Amygdala (tissue), 56 donors: ENCODE data around the gene PSMB5.
"Not testable (repeated sequence)": the region's sequence is repeated elsewhere in the genome, so short reads cannot be mapped to it uniquely, and the experiment has no call there.

Experiments
- DNase-seq, 56 donors: peaks; one replicate each; lab custom pipeline; 2025; lab: John Stamatoyannopoulos, UW

PSMB5 gene

GRCh38 chr14:23020143-23021128 is 14.3 kb downstream of the PSMB5 start:
- no peak for DNase-seq

DNA sequence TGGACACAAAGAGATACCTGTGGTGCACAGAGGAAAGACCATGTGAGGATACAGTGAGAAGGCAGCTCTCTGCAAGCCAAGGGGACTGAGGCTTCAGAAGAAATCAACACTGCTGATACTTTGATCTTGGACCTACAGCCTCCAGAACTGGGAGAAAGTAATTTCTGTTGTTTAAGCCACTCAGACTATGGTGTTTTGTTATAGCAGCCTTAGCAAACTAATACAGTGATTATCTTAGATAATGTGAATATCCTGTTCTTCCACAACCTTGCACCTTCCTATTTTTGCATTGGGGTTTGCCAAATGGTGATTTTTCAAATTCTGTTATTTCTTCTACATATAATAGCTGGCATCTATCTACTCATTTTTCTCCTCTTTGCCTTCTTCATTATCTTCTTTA is 16.6 kb downstream of the PSMB5 start:
- DNase-seq = no peak

- DNase-seq = no peak
These were observed 17.6 kb downstream of the PSMB5 start for GRCh38 chr14:23017091-23017490.

- DNase-seq = no peak
These were observed 19.1 kb downstream of the PSMB5 start for GRCh38 chr14:23015618-23016017.

GRCh38 chr14:23013749-23014054 is 21.0 kb downstream of the PSMB5 start:
- DNase-seq = not testable (repeated sequence)

- DNase-seq = no peak
These were observed 21.5 kb downstream of the PSMB5 start for GRCh38 chr14:23013054-23013748.

DNA sequence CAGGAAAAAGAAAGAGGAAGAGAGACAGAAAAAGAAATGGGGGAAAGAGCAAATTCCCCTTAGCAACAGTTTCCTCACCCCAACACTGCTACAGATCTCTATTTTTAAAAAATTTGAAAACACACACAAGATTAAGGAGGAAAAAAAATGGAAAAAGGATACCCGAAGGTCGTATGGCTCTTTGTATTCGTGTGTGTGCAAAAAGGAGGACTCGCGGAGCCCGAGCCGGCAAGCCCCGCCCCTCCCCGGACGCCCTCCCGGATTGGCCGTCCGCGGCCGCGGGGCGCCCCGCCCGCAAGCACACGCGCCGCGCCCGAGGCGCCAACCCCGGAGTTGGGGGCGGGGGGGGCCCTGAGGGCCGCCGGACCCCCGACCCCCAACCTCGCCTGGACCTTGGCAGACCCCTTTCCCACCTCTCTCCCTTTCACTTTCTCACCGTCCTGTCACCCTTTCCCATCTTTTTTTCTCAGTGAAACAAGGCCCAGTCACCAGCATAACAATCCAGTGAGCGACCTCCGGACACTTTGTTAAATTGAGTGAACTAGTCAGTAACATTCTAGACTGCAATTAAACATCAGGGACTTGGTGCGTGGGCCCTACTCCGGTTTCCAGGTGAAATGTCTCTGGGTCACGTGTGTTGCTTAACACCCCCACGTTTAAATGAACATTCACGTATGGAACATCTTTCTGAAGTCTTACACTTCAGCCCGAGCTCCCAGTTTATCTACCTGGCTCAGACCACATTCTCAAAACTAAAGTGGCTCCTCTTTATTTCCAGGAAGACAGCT is 24.6 kb downstream of the PSMB5 start, which contains the start of gene C14orf93:
Gene C14orf93, minus strand, starts transcription at position 205 of the 788 bp plus-strand sequence. CDS start 11,120 bp downstream, outside the sequence.
- peak in 50 of 56 donors; percentile 5 to 77 (median 37) for DNase-seq

DNA sequence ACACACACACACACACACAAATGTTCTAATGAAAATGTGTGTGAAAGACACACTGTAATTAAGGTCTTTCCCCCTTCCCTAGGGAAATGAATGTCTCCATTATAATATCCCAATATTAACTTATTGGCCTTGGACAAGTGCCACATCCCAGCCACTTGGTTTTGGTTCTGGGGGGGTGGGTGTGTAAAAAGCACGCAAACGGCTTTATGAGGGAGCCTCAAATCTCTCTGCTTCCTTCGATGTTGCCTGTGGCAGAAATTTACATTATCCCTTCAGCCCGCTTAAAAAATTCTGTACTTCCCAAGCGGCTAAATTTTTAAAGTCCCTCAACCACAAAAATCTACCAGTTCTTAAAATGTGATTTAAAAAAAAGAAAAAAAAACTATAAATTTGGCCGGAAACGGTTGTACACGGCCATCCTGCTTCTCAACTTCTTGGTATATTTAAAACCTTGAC is 25.2 kb downstream of the PSMB5 start:
- DNase-seq = no peak

DNA sequence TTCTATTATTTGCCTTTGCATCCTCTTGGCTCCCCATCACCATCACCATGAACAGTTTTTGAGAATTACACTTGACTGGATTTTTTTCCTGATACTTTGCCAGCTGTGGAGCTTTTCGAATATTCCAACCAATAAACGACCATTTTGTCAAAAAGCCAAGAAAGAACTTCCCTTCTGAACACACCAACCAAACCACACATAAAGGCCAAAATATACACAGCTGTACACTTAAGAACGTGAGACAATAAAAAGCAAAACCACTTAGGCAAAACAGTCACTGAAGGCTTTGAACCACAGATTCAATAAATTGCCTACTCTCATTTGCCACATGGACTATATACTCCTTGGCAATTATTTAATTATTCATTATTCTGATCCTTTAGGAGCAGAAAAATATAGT is 25.9 kb downstream of the PSMB5 start:
- no peak for DNase-seq

DNA sequence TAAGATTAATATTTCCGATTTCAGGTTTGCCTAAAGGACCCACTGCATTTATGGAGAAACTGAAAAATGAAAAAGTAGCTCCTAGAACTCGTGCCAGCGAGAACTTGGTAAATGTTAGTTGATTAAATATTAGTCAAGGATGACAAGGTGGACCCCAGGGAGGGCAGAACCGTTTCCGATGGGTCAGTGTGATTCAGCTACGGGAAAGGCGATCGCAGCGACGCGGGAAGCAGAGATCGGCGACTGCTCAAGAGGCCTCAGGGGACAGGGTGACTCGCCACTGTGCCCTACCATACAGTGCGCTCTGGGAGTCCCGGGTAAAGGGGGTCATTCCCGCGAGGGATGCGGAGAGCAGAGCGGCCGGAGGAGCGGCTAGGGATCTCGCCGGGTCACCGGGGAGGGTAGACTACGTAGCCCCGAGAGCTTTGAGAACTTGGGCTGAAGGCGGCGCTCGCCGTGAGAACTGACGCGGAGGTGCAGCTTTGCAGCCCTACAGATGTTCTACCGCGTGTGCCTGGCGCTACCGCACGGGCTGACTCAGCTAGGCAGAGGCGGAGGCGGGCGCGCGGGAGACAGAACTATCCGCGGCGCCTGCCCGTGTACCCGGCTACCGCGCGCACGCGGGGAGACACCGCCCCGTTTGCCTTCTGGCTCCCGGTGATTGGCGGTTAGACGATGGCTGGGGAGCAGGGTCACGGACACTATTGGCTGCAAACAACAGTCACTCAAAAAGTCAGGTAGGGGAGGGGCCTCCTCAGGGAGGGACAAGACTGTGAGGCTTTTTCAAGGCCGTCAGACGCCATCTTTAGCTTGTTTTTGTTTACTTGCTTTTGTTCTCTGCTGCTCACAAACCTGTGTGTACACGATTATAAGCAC is 27.9 kb downstream of the PSMB5 start:
- DNase-seq = peak; percentile 77 to 99 (median 96)

DNA sequence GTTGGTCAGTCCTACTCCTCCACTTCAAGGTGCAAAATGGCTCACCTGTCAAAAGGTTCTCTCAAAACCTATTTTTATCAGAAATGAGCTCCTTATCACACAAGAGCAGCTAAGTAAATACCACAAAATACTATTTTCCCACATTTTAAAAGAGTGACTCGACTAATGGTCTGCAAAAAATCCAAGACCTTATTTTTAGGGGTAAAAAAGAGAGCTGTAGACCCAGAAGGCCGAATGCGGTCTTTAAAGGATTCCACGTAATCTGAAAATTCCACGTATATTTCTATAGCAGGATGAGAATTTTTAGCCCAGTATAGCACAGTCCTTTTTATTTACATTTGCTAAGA is 28.5 kb downstream of the PSMB5 start:
- DNase-seq = no peak

DNA sequence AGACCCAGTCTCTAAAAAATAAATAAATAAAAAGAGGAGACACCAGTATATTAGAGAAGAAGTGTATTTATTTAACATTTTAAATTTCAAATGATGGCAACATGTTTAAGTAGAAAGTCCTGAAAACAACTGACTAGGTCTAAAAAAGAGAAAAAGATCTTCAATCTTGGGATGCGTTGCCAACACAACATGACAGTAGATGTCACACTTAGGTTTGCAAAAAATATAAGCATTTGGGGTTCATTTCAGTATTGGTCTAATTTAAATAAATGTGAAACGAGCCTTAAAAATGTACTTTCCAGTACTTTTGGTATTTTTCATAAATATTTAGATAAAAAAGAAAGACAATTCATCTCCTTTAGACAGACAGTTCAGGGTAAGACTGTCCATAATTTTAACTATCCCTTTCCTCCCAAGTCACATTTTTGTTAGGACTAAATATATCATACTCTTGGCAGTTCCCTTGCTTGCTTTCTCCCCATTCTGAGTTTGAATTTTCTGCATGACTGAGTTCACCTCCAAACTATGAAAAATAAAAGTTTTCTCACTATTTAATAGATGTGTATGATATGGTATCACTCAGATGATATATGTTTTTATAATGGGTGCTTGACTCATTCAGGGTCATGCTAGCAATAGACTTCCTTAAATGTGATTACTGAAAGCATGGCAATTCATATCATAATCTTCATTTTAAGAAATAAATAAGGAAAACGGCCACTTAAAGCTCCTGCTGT is 29.1 kb downstream of the PSMB5 start:
- DNase-seq = no peak

GRCh38 chr14:23004274-23004673 is 30.4 kb downstream of the PSMB5 start:
- not testable (repeated sequence) for DNase-seq

DNA sequence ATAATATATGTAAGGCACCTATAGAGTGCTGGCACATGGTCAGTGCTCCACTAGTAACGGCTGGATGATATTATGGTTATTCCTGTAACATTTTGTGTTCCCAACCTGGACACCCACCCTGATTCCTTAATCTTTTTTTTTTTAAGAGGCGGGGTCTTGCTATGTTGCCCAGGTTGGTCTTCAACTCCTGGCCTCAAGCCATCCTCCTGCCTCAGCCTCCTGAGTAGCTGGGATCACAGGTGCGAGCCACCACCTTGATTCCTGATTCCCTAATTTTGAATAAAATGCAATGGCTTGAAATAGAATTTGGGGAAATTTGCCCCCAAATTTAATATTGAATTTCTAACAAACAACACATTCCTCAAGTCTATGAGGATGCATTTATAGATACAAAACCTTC is 32.1 kb downstream of the PSMB5 start:
- DNase-seq = no peak

- DNase-seq = no peak
These were observed 33.8 kb downstream of the PSMB5 start for GRCh38 chr14:23000860-23001259.

DNA sequence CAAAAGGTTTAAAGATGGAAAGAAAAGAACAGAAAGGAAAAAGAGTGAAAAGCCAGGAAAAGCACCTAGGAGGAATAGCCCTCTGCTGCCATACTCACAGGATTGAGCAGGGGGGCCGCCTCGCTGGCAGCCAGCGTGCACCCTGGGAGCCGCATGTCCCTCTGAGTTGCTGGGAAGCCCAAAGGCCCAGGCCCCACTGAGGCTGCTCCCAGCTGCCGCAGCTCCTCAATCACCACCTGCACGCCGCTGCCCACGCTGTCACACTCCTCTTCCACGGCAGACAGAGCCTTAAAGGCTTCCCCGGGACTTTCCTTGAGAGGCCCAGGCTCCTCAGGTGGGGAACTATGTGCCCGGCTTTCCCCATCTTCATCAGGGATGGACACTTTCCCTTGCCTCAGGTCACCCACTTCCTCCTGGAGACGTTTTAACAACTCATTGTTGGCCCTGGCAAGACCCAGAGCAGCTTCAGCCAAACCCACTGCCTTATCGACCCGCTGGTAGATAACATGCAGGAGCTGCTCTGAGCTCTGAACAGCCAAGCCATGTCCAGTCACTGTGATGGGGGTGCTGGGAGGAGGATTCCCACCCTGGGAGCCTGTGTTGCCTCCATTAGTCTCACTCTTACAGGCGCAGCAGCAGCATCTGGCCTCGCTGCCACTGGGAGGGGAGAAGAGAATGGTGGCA is 36.2 kb downstream of the PSMB5 start:
- DNase-seq = no peak

DNA sequence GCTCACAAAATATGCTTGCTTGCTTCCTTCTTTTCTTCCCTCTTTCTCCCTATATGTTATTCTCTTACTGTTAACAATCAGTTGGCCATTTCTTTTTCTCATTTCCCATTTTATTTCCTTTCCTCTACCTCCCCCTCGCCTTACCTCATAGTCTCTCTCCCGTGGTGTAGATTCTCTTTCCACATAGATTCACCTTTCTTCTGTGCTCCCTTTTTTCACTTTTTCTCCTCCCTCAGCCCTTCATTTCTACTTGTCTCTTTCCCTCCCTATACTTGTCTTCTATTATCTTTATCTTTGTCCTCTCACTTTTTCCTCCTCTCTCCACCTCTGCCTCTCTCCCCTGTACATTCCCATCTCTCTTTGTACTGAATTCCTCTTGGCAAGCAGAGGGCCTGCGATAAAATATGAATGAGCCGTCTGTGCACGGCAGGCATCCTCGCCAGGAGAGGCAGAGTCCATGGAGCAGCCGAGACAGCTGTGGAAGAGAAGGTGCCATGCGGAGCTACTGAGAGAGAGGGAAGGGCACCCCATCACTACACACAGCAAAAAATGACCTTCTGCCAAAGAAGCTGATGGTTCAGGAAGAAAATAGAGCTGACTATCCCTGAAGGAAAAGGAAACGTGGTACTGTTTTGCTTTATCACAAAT is 36.9 kb downstream of the PSMB5 start:
- peak in 1 of 56 donors; percentile 6 for DNase-seq
